HG03558 (cell line): ENCODE measurements around the gene SSR2.
"Not testable (repeated sequence)": the region's sequence is repeated elsewhere in the genome, so short reads cannot be mapped to it uniquely, and the experiment has no call there.

Experiments
- ATAC-seq: cut with Tn5 transposase; IDR thresholded peaks from one replicate; pipeline ENCODE4 v1.9.1; 2021; ENCODE audit warnings: moderate number of reproducible peaks; ENCODE audit not compliant: unreplicated experiment; ENCODE audit errors: extremely low read depth

SSR2 gene

GRCh38 chr1:156001021-156001661 lies 19.6 kb downstream of the SSR2 start:
- ATAC-seq = no peak

GRCh38 chr1:155999964-156000363 lies 20.8 kb downstream of the SSR2 start:
- ATAC-seq = no peak

- ATAC-seq = no peak
These were observed 24.6 kb downstream of the SSR2 start for GRCh38 chr1:155996166-155996565.

GRCh38 chr1:155993595-155993994 lies 27.2 kb downstream of the SSR2 start:
- no peak for ATAC-seq

GRCh38 chr1:155990005-155990739 lies 30.6 kb downstream of the SSR2 start:
- ATAC-seq = no peak

GRCh38 chr1:155989242-155990004 lies 31.3 kb downstream of the SSR2 start:
- no peak for ATAC-seq

- ATAC-seq = not testable (repeated sequence)
These were observed 35.7 kb downstream of the SSR2 start for GRCh38 chr1:155984903-155985645.

GRCh38 chr1:155984341-155984740 lies 36.4 kb downstream of the SSR2 start:
- ATAC-seq = no peak

- ATAC-seq = no peak
These were observed 37.3 kb downstream of the SSR2 start for GRCh38 chr1:155983191-155984024.

GRCh38 chr1:155982106-155982505 lies 38.6 kb downstream of the SSR2 start:
- ATAC-seq = no peak

GRCh38 chr1:155981266-155982088 lies 39.3 kb downstream of the SSR2 start:
- ATAC-seq = no peak

GRCh38 chr1:155979597-155980343 lies 41.0 kb downstream of the SSR2 start:
- no peak for ATAC-seq

GRCh38 chr1:155978973-155979429 lies 41.8 kb downstream of the SSR2 start:
- no peak for ATAC-seq

GRCh38 chr1:155978325-155978972 lies 42.3 kb downstream of the SSR2 start, which contains the start of gene ARHGEF2:
ARHGEF2 (minus strand) TSS chr1:155978547; CDS start chr1:155978427, 120 bp downstream.
- no peak for ATAC-seq

GRCh38 chr1:155977690-155978324 lies 42.9 kb downstream of the SSR2 start:
- ATAC-seq = no peak

- no peak for ATAC-seq
These were observed 43.6 kb downstream of the SSR2 start for GRCh38 chr1:155976913-155977689.
